Stimulated activated CD4-positive, alpha-beta T cell treated with anti-CD3 and anti-CD28 coated beads, Interleukin-2, amount 100 ng/mL, for 24 hours (primary cell): ENCODE data around the gene KCNIP3.

Experiments
- DNase-seq, 2 donors: peaks; one replicate each; pipeline ENCODE4 v3.0.0-alpha.2; 2020

The KCNIP3 gene

DNA sequence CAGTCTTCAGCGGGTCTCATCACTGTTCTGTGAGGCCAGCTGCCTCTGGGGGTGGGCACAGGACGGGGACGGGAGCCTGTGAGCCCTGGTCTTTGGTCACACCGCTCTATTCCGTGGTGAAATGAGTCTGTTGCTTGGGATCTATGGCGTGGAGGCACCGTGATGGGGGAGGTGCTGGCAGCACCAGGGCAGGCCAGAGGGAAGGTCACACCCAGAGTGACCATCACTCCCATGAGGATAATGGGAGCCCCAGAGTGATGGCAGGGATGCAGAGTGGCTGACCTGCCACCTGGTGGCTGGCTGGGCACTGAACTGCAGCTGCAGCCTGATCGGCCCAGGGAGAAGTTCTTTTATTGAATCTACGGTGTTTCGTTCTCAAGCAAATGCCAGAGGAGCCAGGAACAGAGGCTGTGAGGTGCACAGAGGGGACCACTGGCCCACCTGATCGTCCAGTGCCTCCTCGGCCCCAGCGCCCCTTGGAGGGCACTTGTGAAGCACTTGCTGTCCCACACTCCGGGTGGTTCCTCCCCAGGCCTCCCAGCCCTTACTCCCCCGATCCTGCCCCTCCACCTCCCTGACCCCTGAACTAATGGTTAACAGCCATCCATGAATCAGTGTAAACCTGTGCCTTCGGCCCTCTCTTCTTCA, 17.9 kb downstream of the KCNIP3 start:
- peak in 1 of 2 donors; percentile 13 for DNase-seq

DNA sequence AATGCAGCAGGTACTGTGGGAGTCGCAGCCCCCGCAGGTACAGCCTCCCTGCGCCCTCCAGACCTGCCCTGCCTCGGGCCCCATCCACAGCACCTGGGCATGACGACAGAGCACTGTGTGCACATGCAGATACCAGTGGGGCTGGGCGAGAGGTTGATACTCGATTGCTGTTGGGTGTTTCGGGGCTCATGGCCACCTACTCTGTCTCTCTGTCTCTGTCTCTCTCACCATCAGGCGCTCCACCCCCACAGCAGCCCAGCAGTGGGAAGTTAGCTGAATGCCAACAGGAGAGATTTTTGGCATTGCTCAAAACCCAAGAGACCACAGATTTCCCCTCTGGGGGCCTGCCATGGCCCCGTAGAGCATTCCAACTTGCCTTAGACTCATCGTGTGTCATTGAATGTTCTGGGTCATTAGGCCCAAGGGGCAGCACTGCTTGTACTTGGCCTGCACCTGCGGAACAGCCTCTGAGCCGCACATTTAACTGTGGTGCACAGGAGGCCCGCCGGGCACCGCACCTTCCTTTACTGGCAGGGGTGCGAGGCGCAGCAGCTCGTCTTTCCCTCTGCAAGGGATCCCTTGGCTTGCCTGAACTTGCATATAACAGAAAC, 18.8 kb downstream of the KCNIP3 start:
- no peak for DNase-seq

DNA sequence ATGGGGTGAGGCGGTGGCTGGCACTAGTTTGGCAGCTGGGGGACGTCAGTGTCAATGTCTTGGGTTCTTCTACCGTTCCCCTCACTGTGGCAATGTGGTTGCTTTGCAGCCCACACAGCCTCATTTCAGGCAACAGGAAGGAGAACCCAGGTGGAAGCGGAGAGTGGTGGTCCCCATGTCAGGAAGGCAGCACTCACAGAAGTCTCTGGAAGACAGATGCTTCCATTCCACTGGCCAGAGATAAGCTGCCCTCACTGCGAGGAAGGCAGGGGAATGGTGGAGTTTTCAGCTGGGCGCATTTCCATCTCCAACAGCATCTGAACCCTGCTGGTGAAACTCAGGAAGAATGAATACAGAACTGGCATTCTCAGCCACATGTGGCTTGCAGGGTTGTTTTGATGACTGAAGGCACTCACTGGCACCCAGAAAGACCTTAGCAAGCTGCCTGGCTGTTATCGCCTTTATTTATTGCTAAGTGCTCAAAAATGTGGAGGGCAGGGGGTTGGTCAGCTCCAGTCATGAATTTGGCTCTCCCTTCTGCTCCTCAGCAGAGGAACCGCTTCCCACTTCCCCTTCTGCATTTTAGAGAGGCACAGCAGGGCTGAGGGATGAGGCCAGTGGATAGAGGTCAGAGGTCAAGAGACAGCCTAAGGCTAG, 19.4 kb downstream of the KCNIP3 start:
- DNase-seq: no peak

- no peak for DNase-seq
Measured at GRCh38 chr2:95317123-95317500, 20.0 kb downstream of the KCNIP3 start.

- no peak for DNase-seq
Measured at GRCh38 chr2:95317665-95318425, 20.7 kb downstream of the KCNIP3 start.

- no peak for DNase-seq
Measured at GRCh38 chr2:95318431-95319220, 21.5 kb downstream of the KCNIP3 start.

DNA sequence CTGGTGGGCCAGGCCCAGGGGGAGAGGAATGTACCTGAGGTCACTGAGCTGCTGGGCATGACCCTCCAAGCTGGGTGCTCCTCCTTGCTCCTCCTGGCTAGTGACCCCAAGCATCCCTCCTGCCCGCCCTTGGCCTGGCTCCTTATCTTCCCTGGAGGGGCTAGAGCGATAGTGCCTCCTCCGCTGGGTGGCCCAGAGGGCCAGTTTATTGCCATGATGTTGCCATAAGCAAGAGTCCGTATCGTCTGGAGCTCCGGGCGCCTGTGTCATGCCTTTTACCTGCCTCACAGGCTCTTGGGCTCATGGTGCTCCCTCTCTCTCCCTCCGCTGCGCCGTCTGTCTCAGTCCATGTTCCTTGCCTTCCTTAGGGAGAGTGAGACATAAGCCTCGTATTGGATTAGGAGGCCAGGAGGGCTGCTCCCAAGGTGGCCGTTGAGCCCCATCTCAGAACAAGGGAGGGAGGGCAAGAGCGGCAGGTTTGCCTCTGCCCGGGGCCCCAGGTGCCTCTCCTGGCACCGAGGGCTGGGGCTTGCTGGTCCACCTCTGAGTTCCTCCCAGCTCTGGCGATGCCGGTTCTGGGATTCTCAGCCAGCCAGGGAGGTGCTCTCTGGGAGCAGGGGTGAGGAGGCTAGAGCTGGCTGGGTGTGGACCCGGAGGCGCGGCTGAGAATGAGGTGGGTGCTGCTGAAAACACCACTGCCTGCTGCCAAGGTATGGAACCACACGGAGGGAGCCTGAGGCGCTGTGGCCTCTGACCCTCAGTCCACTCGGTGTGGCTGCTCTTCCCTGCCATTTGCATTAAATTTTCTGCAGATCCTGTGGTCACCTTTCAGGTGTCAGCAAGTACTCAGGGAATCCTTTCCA, 22.6 kb downstream of the KCNIP3 start:
- no peak for DNase-seq

- DNase-seq: no peak
Measured at GRCh38 chr2:95320344-95320712, 23.2 kb downstream of the KCNIP3 start.

DNA sequence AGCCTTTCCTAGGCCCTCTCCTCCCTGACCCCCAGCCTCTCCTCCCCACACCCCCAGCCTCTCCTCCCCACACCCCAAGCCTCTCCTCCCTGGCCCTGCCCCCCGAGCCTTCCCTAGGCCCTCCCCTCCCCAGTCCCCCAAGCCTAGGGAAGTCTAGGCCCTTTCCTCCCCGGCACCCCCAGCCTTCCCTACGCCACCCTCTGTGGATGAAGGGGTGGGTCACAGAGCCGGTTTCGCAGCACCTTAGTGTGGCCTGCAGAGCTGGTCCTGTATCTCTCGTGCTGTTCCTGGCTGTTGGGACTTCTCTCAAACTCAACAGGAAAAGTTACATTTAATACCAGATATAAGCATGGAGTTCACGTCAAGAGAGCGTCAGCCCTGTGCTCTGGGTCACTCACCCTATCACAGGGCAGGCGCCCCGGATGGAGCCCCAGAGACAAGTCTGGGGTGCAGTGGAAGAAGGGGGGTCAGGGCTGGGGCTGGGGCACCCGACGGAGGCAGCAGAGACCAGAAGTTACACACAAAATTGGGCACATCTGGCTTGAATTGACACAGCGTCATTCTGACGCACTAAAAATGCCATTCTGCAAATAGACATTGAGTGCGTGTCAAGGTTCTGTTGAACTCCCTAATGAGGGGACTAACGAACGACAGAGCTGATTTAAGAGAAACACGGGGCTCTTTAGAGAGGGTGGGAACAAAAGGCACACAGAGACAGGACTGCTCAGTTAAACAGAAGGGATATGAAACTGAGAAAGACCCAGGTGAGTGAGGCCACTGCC, 24.0 kb downstream of the KCNIP3 start:
- no peak for DNase-seq

GRCh38 chr2:95323347-95324155, 26.4 kb downstream of the KCNIP3 start:
- DNase-seq: peak in 1 of 2 donors; percentile 32

DNA sequence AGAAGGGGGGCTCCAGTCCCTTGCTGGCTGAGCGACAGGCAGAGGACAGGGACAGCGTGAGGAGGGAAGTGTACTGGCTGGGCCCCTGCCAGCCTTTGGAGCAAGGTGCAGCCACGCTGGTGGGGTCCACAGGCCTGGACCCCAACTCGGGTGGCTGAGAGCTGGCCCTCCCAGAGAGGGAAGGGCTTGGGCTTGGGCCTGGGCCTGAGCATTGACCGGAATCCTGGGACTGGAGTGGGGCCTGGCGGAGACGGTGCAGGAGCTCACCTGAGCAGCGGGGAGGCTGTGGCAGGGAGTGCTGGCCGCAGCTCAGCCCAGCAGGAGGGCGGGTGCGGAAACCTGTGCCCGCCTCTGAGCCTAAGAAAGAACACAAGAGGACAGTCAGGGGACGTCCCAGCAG, 27.9 kb downstream of the KCNIP3 start:
- DNase-seq: no peak

GRCh38 chr2:95325590-95326432, 28.7 kb downstream of the KCNIP3 start:
- no peak for DNase-seq

GRCh38 chr2:95326433-95327140, 29.4 kb downstream of the KCNIP3 start:
- DNase-seq: no peak

- DNase-seq: no peak
Measured at GRCh38 chr2:95327861-95328260, 30.7 kb downstream of the KCNIP3 start.

GRCh38 chr2:95328358-95329125, 31.4 kb downstream of the KCNIP3 start:
- no peak for DNase-seq

DNA sequence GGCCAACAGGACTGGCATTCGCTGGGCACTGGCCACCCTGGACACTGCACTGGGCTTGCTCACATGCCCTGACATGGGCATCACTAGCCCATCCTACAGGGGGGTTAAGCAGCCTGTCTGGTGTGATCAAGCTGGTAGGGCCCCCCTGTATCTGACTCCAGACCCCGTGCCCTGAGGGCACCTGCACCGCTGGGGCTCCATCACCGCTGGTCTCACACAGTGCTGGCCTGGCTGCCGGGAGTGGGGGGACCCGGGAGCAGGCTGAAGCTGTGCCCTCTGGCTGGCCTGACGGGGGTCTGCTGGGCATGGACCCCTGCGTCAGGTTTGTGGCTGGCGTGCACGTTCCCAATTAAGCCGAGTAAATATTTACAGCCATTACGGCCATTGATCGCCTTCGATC, 32.3 kb downstream of the KCNIP3 start:
- DNase-seq: no peak

GRCh38 chr2:95329891-95330793, 33.0 kb downstream of the KCNIP3 start:
- DNase-seq: no peak
